CD8-positive, alpha-beta memory T cell (primary cell): Measurements from ENCODE around the gene CPT1A. TPM values are rescaled to one million over a fixed set of nuclear protein-coding genes. Genes with fewer than 3 reads are reported as not detected.

Experiments
- CTCF ChIA-PET: fragments of 350-600 bp; sonication (Branson Sonifier 250); formaldehyde crosslinking; loops from one replicate; lab custom pipeline; 2021; ENCODE audit warnings: antibody characterized with exemption; lab: Charles Lee
- POLR2A ChIA-PET: fragments of 350-600 bp; sonication (Branson Sonifier 250); formaldehyde crosslinking; loops from one replicate; lab custom pipeline; 2021; ENCODE audit warnings: antibody characterized with exemption; lab: Charles Lee
- DNase-seq, 5 donors: peaks; one replicate each; pipeline versions ENCODE4 v3.0.0 to v3.0.0-alpha.2; 2020 to 2022; ENCODE audit warnings: mixed read lengths in 1 of 5
- H3K27ac ChIP-seq: one replicate; pipeline ENCODE4 v1.7.0; 2013; ENCODE audit warnings: low read depth, mild to moderate bottlenecking, low read length, moderate library complexity
- H3K27me3 ChIP-seq: 2 replicates; pipeline ENCODE4 v1.7.0; 2013; ENCODE audit warnings: low read length, mild to moderate bottlenecking; ENCODE audit not compliant: insufficient read depth, poor library complexity, severe bottlenecking
- H3K36me3 ChIP-seq: 2 replicates; pipeline ENCODE4 v1.7.0; 2013; ENCODE audit warnings: mild to moderate bottlenecking, low read length, moderate library complexity; ENCODE audit not compliant: insufficient read depth
- H3K4me1 ChIP-seq: 2 replicates; pipeline ENCODE4 v1.7.0; 2013; ENCODE audit warnings: mild to moderate bottlenecking, low read length, moderate library complexity; ENCODE audit not compliant: insufficient read depth
- H3K4me3 ChIP-seq: 2 replicates; pipeline ENCODE4 v1.7.0; 2013; ENCODE audit warnings: mild to moderate bottlenecking, low read length
- H3K9me3 ChIP-seq: 2 replicates; pipeline ENCODE4 v1.7.0; 2013; ENCODE audit warnings: mild to moderate bottlenecking, low read length
- H3K27ac Mint-ChIP-seq, 8 donors: one replicate each; pipeline ENCODE4 v1.8.0; 2020 to 2021; ENCODE audit warnings: mixed read lengths in 8 of 8, mild to moderate bottlenecking in 6 of 8, inconsistent platforms in 3 of 8, moderate library complexity in 3 of 8
- H3K27me3 Mint-ChIP-seq, 2 donors: one replicate each; pipeline ENCODE4 v1.8.0; 2020 to 2021; ENCODE audit warnings: mixed read lengths in 2 of 2, mild to moderate bottlenecking in 1 of 2, moderate library complexity in 1 of 2
- H3K36me3 Mint-ChIP-seq, 3 donors: one replicate each; pipeline ENCODE4 v1.8.0; 2020 to 2021; ENCODE audit warnings: mixed read lengths in 3 of 3, inconsistent platforms in 1 of 3, mild to moderate bottlenecking in 1 of 3
- H3K4me1 Mint-ChIP-seq, 3 donors: one replicate each; pipeline ENCODE4 v1.8.0; 2020 to 2021; ENCODE audit warnings: mixed read lengths in 3 of 3, inconsistent platforms in 1 of 3, mild to moderate bottlenecking in 1 of 3
- H3K4me3 Mint-ChIP-seq, 7 donors: one replicate each; pipeline ENCODE4 v1.8.0; 2020 to 2021; ENCODE audit warnings: mixed read lengths in 7 of 7, mild to moderate bottlenecking in 6 of 7, moderate library complexity in 4 of 7, inconsistent platforms in 2 of 7
- H3K9me3 Mint-ChIP-seq, 5 donors: one replicate each; pipeline ENCODE4 v1.8.0; 2020 to 2022; ENCODE audit warnings: mixed read lengths in 5 of 5, mild to moderate bottlenecking in 3 of 5, moderate library complexity in 2 of 5, inconsistent platforms in 1 of 5
- polyA plus RNA-seq: library from polyadenylated mRNA; unstranded; fragments of 300-500 nt; fragmentation: Illumina TruSeq; gene quantifications from one replicate; pipeline ENCODE4 v1.2.3, GENCODE V29; 2021
- total RNA-seq, 2 experiments: library from RNA; stranded (reverse); gene quantifications; one replicate each; pipeline ENCODE4 v1.2.3, GENCODE V29; 2021

Gene CPT1A
- total and polyA plus RNA-seq, 3 experiments from 2014 or later = 9.8 to 27.4 (median 25.6) TPM

GRCh38 chr11:68816251-68816776 is 25.4 kb downstream of the CPT1A start:
- Histone ChIP-seq H3K27ac (no peak overlapping the region), H3K4me3 (no peak overlapping the region), H3K4me1 (peaks cover 16% of the 10 kb centered on the region), H3K9me3 (no peaks in the 10 kb centered on the region), H3K27me3 (no peaks in the 10 kb centered on the region), H3K36me3 (peaks cover 11% of the 10 kb centered on the region)
- Mint-ChIP-seq H3K4me3 (peak overlapping the region in 1 of 7 donors; percentile 13), H3K27ac (peak overlapping the region; percentile 63 to 95 (median 81)), H3K36me3 (peaks cover 0 to 51% (median 6%) of the 10 kb centered on the region in 3 donors), H3K4me1 (peaks cover 24 to 38% (median 38%) of the 10 kb centered on the region in 3 donors), H3K9me3 (no peaks in the 10 kb centered on the region), H3K27me3 (no peaks in the 10 kb centered on the region)
- DNase-seq = no peak
- ChIA-PET CTCF (no interaction called here), POLR2A (interaction anchor here (0.6 kb wide), 1 partner anchor 27 kb away, joined by 6 read pairs; no protein-coding TSS in a partner anchor)

GRCh38 chr11:68813773-68814172 is 27.9 kb downstream of the CPT1A start:
- no peak overlapping the region for H3K27ac ChIP-seq
- no peaks in the 10 kb centered on the region for H3K27me3 Mint-ChIP-seq
- H3K27ac Mint-ChIP-seq = peak overlapping the region in 1 of 8 donors; percentile 38
- ChIA-PET CTCF (no interaction called here), POLR2A (no interaction called here)
- no peaks in the 10 kb centered on the region for H3K27me3 ChIP-seq
- peaks cover 20 to 37% (median 30%) of the 10 kb centered on the region in 3 donors for H3K4me1 Mint-ChIP-seq
- no peak overlapping the region for H3K4me3 ChIP-seq
- DNase-seq = no peak
- peaks cover 11% of the 10 kb centered on the region for H3K36me3 ChIP-seq
- H3K9me3 Mint-ChIP-seq = no peaks in the 10 kb centered on the region
- peaks cover 16% of the 10 kb centered on the region for H3K4me1 ChIP-seq
- peaks cover 0 to 72% (median 4%) of the 10 kb centered on the region in 3 donors for H3K36me3 Mint-ChIP-seq
- no peaks in the 10 kb centered on the region for H3K9me3 ChIP-seq
- no peak overlapping the region for H3K4me3 Mint-ChIP-seq

GRCh38 chr11:68812526-68812925 is 29.2 kb downstream of the CPT1A start:
- H3K27me3 Mint-ChIP-seq = no peaks in the 10 kb centered on the region
- H3K4me1 ChIP-seq = peaks cover 8% of the 10 kb centered on the region

GRCh38 chr11:68810164-68810563 is 31.6 kb downstream of the CPT1A start:
- peaks cover 0 to 7% (median 6%) of the 10 kb centered on the region in 3 donors for H3K4me1 Mint-ChIP-seq
- H3K36me3 Mint-ChIP-seq = peaks cover 0 to 75% (median 11%) of the 10 kb centered on the region in 3 donors
- peaks cover 10% of the 10 kb centered on the region for H3K36me3 ChIP-seq
- no peak overlapping the region for H3K27ac ChIP-seq
- no peaks in the 10 kb centered on the region for H3K27me3 Mint-ChIP-seq
- no peak overlapping the region for H3K4me3 Mint-ChIP-seq
- no peak for DNase-seq
- CTCF ChIA-PET = interaction anchor here (1.1 kb wide), 1 partner anchor 11 kb away, joined by 3 read pairs; no protein-coding TSS in a partner anchor
- H3K27me3 ChIP-seq = no peaks in the 10 kb centered on the region
- no peak overlapping the region for H3K27ac Mint-ChIP-seq
- no peak overlapping the region for H3K4me3 ChIP-seq
- POLR2A ChIA-PET = no interaction called here
- no peaks in the 10 kb centered on the region for H3K4me1 ChIP-seq
- no peaks in the 10 kb centered on the region for H3K9me3 Mint-ChIP-seq
- H3K9me3 ChIP-seq = no peaks in the 10 kb centered on the region

More at GRCh38 chr11:68812526-68812925, 29.2 kb downstream of the CPT1A start:
- peaks cover 10 to 24% (median 21%) of the 10 kb centered on the region in 3 donors for H3K4me1 Mint-ChIP-seq
- peaks cover 0 to 75% (median 7%) of the 10 kb centered on the region in 3 donors for H3K36me3 Mint-ChIP-seq
- POLR2A ChIA-PET = no interaction called here
- no peak overlapping the region for H3K4me3 Mint-ChIP-seq
- no peaks in the 10 kb centered on the region for H3K27me3 ChIP-seq
- H3K4me3 ChIP-seq = no peak overlapping the region
- H3K27ac ChIP-seq = no peak overlapping the region
- DNase-seq = no peak
- no peaks in the 10 kb centered on the region for H3K9me3 Mint-ChIP-seq
- peaks cover 11% of the 10 kb centered on the region for H3K36me3 ChIP-seq
- no peak overlapping the region for H3K27ac Mint-ChIP-seq
- no peaks in the 10 kb centered on the region for H3K9me3 ChIP-seq
- CTCF ChIA-PET = no interaction called here

- Histone ChIP-seq H3K9me3 (no peaks in the 10 kb centered on the region), H3K27ac (no peak overlapping the region), H3K4me3 (no peak overlapping the region), H3K36me3 (peaks cover 6% of the 10 kb centered on the region), H3K27me3 (no peaks in the 10 kb centered on the region), H3K4me1 (no peaks in the 10 kb centered on the region)
- peak overlapping the region in 3 of 8 donors; percentile 56 to 64 (median 59) for H3K27ac Mint-ChIP-seq
- no peak for DNase-seq
- H3K36me3 Mint-ChIP-seq = peaks cover 0 to 72% (median 10%) of the 10 kb centered on the region in 3 donors
- H3K4me1 Mint-ChIP-seq = peaks cover 0 to 4% (median 3%) of the 10 kb centered on the region in 3 donors
- ChIA-PET CTCF (interaction anchor here (1.1 kb wide), 1 partner anchor 10 kb away, joined by 3 read pairs; no protein-coding TSS in a partner anchor), POLR2A (no interaction called here)
- H3K4me3 Mint-ChIP-seq = no peak overlapping the region
- H3K27me3 Mint-ChIP-seq = no peaks in the 10 kb centered on the region
- H3K9me3 Mint-ChIP-seq = no peaks in the 10 kb centered on the region
Measured at GRCh38 chr11:68809506-68809905, 32.2 kb downstream of the CPT1A start.

GRCh38 chr11:68808787-68809186 is 32.9 kb downstream of the CPT1A start:
- Histone ChIP-seq H3K27ac (no peak overlapping the region), H3K4me1 (no peaks in the 10 kb centered on the region), H3K36me3 (peaks cover 6% of the 10 kb centered on the region), H3K27me3 (no peaks in the 10 kb centered on the region), H3K4me3 (no peak overlapping the region), H3K9me3 (no peaks in the 10 kb centered on the region)
- DNase-seq = no peak
- Mint-ChIP-seq H3K4me3 (no peak overlapping the region), H3K9me3 (no peaks in the 10 kb centered on the region), H3K27ac (no peak overlapping the region), H3K4me1 (peaks cover 0 to 4% (median 3%) of the 10 kb centered on the region in 3 donors), H3K36me3 (peaks cover 0 to 74% (median 10%) of the 10 kb centered on the region in 3 donors), H3K27me3 (no peaks in the 10 kb centered on the region)
- CTCF ChIA-PET = interaction anchor here (1.2 kb wide), 2 partner anchors 11 to 35 kb away, joined by 3 to 5 read pairs; no protein-coding TSS in a partner anchor
- POLR2A ChIA-PET = no interaction called here

GRCh38 chr11:68806931-68807844 is 34.5 kb downstream of the CPT1A start:
- POLR2A ChIA-PET = no interaction called here
- peaks cover 0 to 67% (median 11%) of the 10 kb centered on the region in 3 donors for H3K36me3 Mint-ChIP-seq
- Histone ChIP-seq H3K4me1 (no peaks in the 10 kb centered on the region), H3K4me3 (no peak overlapping the region), H3K9me3 (no peaks in the 10 kb centered on the region), H3K27ac (no peak overlapping the region), H3K36me3 (peaks cover 6% of the 10 kb centered on the region), H3K27me3 (no peaks in the 10 kb centered on the region)
- no peak overlapping the region for H3K4me3 Mint-ChIP-seq
- no peaks in the 10 kb centered on the region for H3K27me3 Mint-ChIP-seq
- CTCF ChIA-PET = interaction anchor here (0.7 to 1.8 kb wide), 3 partner anchors 9 to 37 kb away, joined by 3 to 5 read pairs (median 5); no protein-coding TSS in a partner anchor
- DNase-seq = no peak
- H3K9me3 Mint-ChIP-seq = no peaks in the 10 kb centered on the region
- peaks cover 0 to 4% (median 3%) of the 10 kb centered on the region in 3 donors for H3K4me1 Mint-ChIP-seq
- H3K27ac Mint-ChIP-seq = no peak overlapping the region
